AG08395 (cell line): ENCODE measurements around the gene PCDHGB4.
"Not testable (repeated sequence)": the region's sequence is repeated elsewhere in the genome, so short reads cannot be mapped to it uniquely, and the experiment has no call there.

Source experiments
- DNase-seq: peaks from one replicate; pipeline ENCODE4 v3.0.0; 2012; ENCODE audit warnings: mixed read lengths, low spot score

PCDHGB4 gene

DNA sequence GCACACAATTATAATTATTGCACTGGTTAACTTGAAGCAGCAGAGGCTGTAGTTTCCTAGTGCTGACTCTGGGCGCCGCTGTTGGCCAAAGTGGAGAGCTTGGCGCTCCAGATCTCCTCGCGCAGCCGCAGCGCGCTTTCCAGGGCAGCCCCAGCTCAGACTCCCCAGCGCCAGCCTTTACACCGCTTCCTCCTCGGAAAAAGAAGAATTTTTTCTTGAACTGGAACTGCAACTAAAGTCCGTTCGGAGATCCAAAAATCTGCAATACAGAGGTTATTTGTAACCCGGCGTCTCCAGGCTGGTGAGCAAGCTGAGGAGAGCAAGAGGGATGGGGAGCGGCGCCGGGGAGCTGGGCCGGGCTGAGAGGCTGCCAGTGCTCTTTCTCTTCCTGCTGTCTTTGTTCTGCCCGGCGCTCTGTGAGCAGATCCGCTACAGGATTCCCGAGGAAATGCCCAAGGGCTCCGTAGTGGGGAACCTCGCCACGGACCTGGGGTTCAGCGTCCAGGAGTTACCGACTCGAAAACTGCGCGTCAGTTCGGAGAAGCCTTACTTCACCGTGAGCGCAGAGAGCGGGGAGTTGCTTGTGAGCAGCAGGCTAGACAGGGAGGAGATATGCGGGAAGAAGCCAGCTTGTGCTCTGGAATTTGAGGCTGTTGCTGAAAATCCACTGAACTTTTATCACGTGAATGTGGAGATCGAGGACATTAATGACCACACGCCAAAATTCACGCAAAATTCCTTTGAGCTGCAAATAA, at the start of gene PCDHGB4:
TSS of gene PCDHGB4 (plus strand) at position 142 of the 755 bp plus-strand sequence. CDS start at position 329, 187 bp downstream.
- DNase-seq, result peak; percentile 29

DNA sequence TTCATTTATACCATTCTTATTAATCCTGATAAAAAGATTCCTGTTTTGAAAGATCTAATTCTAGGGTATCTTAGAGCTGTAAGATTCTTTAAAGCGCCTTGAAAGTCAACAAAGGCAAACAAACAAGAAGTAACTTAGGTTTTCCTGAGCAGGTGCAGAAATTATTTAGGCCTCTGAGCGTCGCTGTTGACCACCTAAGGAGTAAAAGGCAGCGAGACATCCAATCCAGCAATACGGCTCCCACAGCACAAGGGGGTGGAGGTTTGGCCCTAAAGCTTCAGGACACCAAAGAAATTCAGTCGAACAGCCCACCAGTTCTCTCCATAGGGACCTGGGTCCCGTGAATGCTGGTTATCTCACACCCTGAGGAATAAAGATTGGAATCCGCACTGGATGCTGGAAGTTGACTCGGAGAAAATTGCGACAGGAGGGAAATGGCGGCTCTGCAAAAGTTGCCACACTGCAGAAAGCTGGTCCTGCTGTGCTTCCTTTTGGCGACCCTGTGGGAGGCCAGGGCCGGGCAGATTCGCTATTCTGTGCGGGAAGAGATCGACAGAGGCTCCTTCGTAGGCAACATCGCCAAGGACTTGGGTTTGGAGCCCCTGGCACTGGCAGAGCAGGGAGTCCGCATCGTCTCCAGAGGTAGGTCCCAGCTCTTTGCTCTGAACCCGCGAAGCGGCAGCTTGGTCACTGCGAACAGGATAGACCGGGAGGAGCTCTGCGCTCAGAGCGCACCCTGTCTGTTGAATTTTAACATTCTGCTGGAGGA, 48.8 kb upstream of the PCDHGB4 start, which contains the start of gene PCDHGA2:
TSS of gene PCDHGA2 (plus strand) at position 223 of the 769 bp plus-strand sequence.
- DNase-seq, result peak; percentile 54

DNA sequence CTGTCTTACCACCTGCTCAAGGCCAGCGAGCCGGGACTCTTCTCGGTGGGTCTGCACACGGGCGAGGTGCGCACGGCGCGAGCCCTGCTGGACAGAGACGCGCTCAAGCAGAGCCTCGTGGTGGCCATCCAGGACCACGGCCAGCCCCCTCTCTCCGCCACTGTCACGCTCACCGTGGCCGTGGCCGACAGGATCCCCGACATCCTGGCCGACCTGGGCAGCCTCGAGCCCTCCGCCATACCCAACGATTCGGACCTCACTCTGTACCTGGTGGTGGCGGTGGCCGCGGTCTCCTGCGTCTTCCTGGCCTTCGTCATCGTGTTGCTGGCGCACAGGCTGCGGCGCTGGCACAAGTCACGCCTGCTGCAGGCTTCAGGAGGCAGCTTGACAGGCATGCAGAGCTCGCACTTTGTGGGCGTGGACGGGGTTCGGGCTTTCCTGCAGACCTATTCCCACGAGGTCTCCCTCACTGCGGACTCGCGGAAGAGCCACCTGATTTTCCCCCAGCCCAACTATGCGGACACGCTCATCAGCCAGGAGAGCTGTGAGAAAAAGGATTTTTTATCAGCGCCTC, 46.6 kb upstream of the PCDHGB4 start:
- DNase-seq, result not testable (repeated sequence)

DNA sequence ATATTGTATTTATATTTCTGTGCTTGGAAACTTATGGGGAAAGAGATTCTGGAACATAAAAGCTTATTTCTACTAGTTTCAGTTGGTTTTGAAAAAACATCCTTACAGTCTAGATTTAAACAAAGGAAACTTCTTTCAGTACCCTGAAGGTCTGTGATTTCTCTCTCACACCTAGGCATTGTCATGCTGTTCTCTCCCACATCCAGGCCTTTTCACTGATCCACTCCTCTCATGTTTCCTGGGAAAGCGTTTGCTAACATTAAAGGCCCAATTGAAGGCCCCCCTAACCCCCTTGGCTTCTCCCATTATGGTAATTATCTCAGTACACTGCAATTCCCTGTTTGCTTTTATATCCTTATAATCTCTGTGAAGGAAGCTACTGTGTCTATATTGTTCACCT, 44.7 kb upstream of the PCDHGB4 start:
- DNase-seq, result no peak

- no peak for DNase-seq
These were observed 44.1 kb upstream of the PCDHGB4 start, which contains the start of gene PCDHGA3 for GRCh38 chr5:141343242-141343952. Gene PCDHGA3 (plus strand): TSS chr5:141343829. CDS start chr5:141344034, 205 bp downstream.

GRCh38 chr5:141343953-141344463, 43.5 kb upstream of the PCDHGB4 start:
- no peak for DNase-seq

GRCh38 chr5:141345327-141345726, 42.2 kb upstream of the PCDHGB4 start:
- DNase-seq, result no peak

- not testable (repeated sequence) for DNase-seq
These were observed 41.5 kb upstream of the PCDHGB4 start for GRCh38 chr5:141346017-141346416.

DNA sequence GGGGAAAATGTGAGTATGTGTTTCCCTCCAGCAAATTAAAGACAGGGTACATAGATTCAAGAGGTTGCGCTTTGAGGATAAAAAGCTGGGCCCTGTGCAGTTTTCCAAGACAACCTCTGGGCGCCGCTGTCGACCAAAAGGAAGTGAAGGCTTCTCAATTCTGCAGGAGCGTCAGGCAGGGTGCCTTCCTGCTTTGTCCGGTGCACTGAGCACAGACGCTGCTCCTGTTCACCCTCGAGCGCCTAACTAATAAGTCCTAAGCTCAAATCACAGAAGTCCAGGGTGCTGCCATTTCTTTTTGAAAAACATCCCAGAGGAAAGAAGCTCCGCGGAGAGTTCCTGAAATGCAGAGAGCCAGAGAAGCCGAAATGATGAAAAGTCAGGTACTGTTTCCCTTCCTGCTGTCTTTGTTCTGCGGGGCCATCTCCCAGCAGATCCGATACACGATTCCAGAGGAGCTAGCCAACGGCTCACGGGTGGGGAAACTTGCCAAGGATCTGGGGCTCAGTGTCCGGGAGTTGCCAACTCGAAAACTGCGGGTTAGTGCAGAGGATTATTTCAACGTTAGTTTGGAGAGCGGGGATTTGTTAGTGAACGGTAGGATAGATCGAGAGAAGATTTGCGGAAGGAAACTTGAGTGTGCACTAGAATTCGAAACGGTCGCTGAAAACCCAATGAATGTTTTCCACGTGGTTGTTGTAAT, 37.4 kb upstream of the PCDHGB4 start, which contains the start of gene PCDHGB1:
TSS of gene PCDHGB1 (plus strand) at position 183 of the 703 bp plus-strand sequence. CDS start at position 345, 162 bp downstream.
- peak; percentile 66 for DNase-seq

DNA sequence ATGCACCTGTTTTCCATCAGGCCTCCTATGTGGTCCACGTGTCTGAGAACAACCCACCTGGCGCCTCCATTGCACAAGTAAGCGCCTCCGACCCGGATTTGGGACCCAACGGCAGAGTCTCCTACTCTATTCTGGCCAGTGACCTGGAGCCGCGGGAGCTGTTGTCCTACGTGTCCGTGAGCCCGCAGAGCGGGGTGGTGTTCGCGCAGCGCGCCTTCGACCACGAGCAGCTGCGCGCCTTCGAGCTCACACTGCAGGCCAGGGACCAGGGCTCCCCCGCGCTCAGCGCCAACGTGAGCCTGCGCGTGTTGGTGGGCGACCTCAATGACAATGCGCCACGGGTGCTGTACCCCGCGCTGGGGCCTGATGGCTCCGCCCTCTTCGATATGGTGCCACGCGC, 35.9 kb upstream of the PCDHGB4 start:
- DNase-seq, result no peak

DNA sequence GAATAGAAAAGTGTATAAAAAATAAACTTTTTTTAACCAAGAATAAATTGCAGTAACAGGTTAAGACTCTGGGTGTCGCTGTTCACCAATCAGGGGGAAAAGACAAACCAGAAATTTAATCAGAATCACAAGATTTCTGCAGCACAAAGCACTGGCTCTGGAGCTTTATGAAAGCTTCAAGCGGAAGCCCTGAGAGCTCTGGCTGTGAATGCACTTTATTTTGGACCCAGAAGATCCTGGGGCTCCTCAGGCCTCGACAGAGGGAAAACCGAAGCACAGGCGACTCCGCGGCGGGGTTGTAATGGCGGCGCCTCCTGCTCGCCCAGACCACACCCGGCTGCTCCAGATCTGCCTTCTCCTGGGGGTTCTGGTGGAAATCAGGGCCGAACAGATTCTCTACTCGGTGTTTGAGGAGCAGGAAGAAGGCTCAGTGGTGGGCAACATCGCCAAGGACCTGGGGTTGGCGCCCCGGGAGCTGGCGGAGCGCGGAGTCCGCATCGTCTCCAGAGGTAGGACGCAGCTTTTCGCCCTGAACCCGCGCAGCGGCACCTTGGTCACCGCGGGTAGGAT, 32.5 kb upstream of the PCDHGB4 start, which contains the start of gene PCDHGA4:
TSS of gene PCDHGA4 (plus strand) at position 122 of the 570 bp plus-strand sequence. CDS start at position 209, 87 bp downstream.
- no peak for DNase-seq

DNA sequence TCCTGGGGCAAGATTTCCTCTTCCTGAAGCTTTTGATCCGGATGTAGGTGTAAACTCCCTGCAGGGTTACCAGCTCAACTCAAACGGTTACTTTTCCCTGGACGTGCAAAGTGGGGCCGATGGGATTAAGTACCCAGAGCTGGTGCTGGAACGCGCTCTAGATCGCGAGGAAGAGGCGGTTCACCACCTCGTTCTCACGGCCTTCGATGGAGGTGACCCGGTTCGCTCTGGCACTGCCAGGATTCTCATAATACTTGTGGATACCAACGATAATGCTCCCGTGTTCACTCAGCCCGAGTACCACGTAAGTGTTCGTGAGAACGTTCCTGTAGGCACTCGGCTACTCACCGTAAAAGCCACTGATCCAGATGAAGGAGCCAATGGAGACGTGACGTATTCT, 31.9 kb upstream of the PCDHGB4 start:
- no peak for DNase-seq

GRCh38 chr5:141356133-141356532, 31.4 kb upstream of the PCDHGB4 start:
- DNase-seq, result no peak

GRCh38 chr5:141356950-141357349, 30.5 kb upstream of the PCDHGB4 start:
- no peak for DNase-seq

DNA sequence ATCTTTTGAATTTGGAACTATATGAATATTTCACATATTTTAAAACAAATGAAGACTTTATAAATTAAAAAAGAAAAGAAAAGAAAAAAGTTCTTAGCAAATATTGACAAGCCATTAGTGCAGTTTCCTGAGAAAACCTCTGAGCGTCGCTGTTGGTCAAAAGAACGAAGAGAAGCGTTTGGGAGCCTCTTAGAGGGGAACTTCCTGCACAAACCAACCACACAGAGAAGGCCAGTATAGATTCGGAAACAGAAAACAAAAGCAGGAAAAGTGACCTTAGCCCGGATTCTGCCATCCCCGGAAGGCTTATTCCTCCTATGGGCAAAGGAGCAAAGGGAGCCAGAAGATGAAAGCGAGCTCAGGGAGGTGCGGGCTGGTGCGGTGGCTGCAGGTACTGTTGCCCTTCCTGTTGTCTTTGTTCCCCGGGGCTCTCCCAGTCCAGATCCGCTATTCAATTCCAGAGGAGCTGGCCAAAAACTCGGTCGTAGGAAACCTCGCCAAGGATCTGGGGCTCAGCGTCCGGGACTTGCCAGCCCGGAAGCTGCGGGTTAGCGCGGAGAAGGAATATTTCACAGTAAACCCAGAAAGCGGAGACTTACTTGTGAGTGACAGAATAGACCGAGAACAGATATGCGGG, 27.6 kb upstream of the PCDHGB4 start, which contains the start of gene PCDHGB2:
TSS of gene PCDHGB2 (plus strand) at position 205 of the 637 bp plus-strand sequence. CDS start at position 347, 142 bp downstream.
- DNase-seq, result peak; percentile 58

- DNase-seq, result no peak
These were observed 26.8 kb upstream of the PCDHGB4 start for GRCh38 chr5:141360685-141361084.

GRCh38 chr5:141362719-141363118, 24.8 kb upstream of the PCDHGB4 start:
- DNase-seq, result no peak

- DNase-seq, result peak; percentile 44
These were observed 23.4 kb upstream of the PCDHGB4 start, which contains the start of gene PCDHGA5 for GRCh38 chr5:141363952-141364660. Gene PCDHGA5 (plus strand): TSS chr5:141364162. CDS start chr5:141364331, 169 bp downstream.
